HUES6 (cell line): ENCODE results near the gene XIRP1.

Source experiments
- H3K27ac ChIP-seq: 2 replicates; pipeline ENCODE4 v1.7.0; 2013; ENCODE audit warnings: low read depth, mild to moderate bottlenecking, low read length, inconsistent platforms
- H3K27me3 ChIP-seq: 2 replicates; pipeline ENCODE4 v1.6.1; 2013; ENCODE audit warnings: low read length; ENCODE audit not compliant: control insufficient read depth, insufficient read depth
- H3K36me3 ChIP-seq: 2 replicates; pipeline ENCODE4 v1.6.1; 2013; ENCODE audit warnings: low read length; ENCODE audit not compliant: control insufficient read depth, insufficient read depth
- H3K4me1 ChIP-seq: 2 replicates; pipeline ENCODE4 v1.6.1; 2013; ENCODE audit warnings: low read length; ENCODE audit not compliant: control insufficient read depth, insufficient read depth
- H3K4me3 ChIP-seq: 2 replicates; pipeline ENCODE4 v1.5.1; 2013; ENCODE audit warnings: low read depth, low read length
- H3K9ac ChIP-seq: one replicate; pipeline ENCODE4 v1.6.1; 2013; ENCODE audit warnings: mild to moderate bottlenecking, low read length
- H3K9me3 ChIP-seq: 2 replicates; pipeline ENCODE4 v1.6.1; 2013; ENCODE audit warnings: low read depth, low read length; ENCODE audit not compliant: control insufficient read depth, insufficient read depth

Gene XIRP1

GRCh38 chr3:39222939-39223338 lies 30.5 kb upstream of the XIRP1 start:
- Histone ChIP-seq H3K36me3 (no peaks in the 10 kb centered on the region), H3K27me3 (no peaks in the 10 kb centered on the region), H3K27ac (no peak overlapping the region), H3K4me1 (no peaks in the 10 kb centered on the region), H3K9me3 (no peaks in the 10 kb centered on the region), H3K9ac (no peak overlapping the region), H3K4me3 (no peak overlapping the region)

- H3K9me3 ChIP-seq: no peaks in the 10 kb centered on the region
- no peak overlapping the region for H3K27ac ChIP-seq
- no peak overlapping the region for H3K9ac ChIP-seq
- no peak overlapping the region for H3K4me3 ChIP-seq
- no peaks in the 10 kb centered on the region for H3K27me3 ChIP-seq
- no peaks in the 10 kb centered on the region for H3K36me3 ChIP-seq
- no peaks in the 10 kb centered on the region for H3K4me1 ChIP-seq
These were observed 30.1 kb upstream of the XIRP1 start for GRCh38 chr3:39222462-39222861.

- Histone ChIP-seq H3K36me3 (no peaks in the 10 kb centered on the region), H3K9ac (no peak overlapping the region), H3K27me3 (no peaks in the 10 kb centered on the region), H3K4me3 (no peak overlapping the region), H3K4me1 (no peaks in the 10 kb centered on the region), H3K27ac (no peak overlapping the region), H3K9me3 (no peaks in the 10 kb centered on the region)
These were observed 28.7 kb upstream of the XIRP1 start for GRCh38 chr3:39221141-39221530.

- no peaks in the 10 kb centered on the region for H3K36me3 ChIP-seq
- H3K9ac ChIP-seq: no peak overlapping the region
- H3K27me3 ChIP-seq: no peaks in the 10 kb centered on the region
- H3K27ac ChIP-seq: no peak overlapping the region
- H3K4me3 ChIP-seq: no peak overlapping the region
- H3K9me3 ChIP-seq: no peaks in the 10 kb centered on the region
- no peaks in the 10 kb centered on the region for H3K4me1 ChIP-seq
These were observed 28.2 kb upstream of the XIRP1 start for GRCh38 chr3:39220407-39221140.

- no peaks in the 10 kb centered on the region for H3K36me3 ChIP-seq
- no peaks in the 10 kb centered on the region for H3K9me3 ChIP-seq
- no peak overlapping the region for H3K4me3 ChIP-seq
- no peak overlapping the region for H3K27ac ChIP-seq
- H3K4me1 ChIP-seq: no peaks in the 10 kb centered on the region
- no peaks in the 10 kb centered on the region for H3K27me3 ChIP-seq
- H3K9ac ChIP-seq: no peak overlapping the region
These were observed 27.3 kb upstream of the XIRP1 start for GRCh38 chr3:39219702-39220101.

- Histone ChIP-seq H3K4me3 (no peak overlapping the region), H3K27ac (no peak overlapping the region), H3K36me3 (no peaks in the 10 kb centered on the region), H3K27me3 (no peaks in the 10 kb centered on the region), H3K9ac (no peak overlapping the region), H3K4me1 (peaks cover 18% of the 10 kb centered on the region), H3K9me3 (no peaks in the 10 kb centered on the region)
These were observed 23.9 kb upstream of the XIRP1 start for GRCh38 chr3:39216176-39216790.

GRCh38 chr3:39213613-39214012 lies 21.2 kb upstream of the XIRP1 start:
- H3K9ac ChIP-seq: no peak overlapping the region
- no peaks in the 10 kb centered on the region for H3K36me3 ChIP-seq
- peaks cover 4% of the 10 kb centered on the region; the same call in 1 of the 2 replicates for H3K9me3 ChIP-seq
- no peaks in the 10 kb centered on the region for H3K27me3 ChIP-seq
- peaks cover 27% of the 10 kb centered on the region for H3K4me1 ChIP-seq
- H3K4me3 ChIP-seq: no peak overlapping the region
- H3K27ac ChIP-seq: no peak overlapping the region; the same call in 1 of the 2 replicates

- no peak overlapping the region for H3K9ac ChIP-seq
- H3K9me3 ChIP-seq: peaks cover 4% of the 10 kb centered on the region; the same call in 1 of the 2 replicates
- no peak overlapping the region for H3K4me3 ChIP-seq
- H3K27ac ChIP-seq: no peak overlapping the region
- no peaks in the 10 kb centered on the region for H3K36me3 ChIP-seq
- H3K4me1 ChIP-seq: peaks cover 35% of the 10 kb centered on the region
- H3K27me3 ChIP-seq: no peaks in the 10 kb centered on the region
These were observed 20.3 kb upstream of the XIRP1 start for GRCh38 chr3:39212665-39213064.

- H3K9ac ChIP-seq: no peak overlapping the region
- H3K27me3 ChIP-seq: no peaks in the 10 kb centered on the region
- no peaks in the 10 kb centered on the region for H3K36me3 ChIP-seq
- peaks cover 36% of the 10 kb centered on the region for H3K4me1 ChIP-seq
- no peak overlapping the region for H3K4me3 ChIP-seq
- H3K27ac ChIP-seq: no peak overlapping the region
- H3K9me3 ChIP-seq: peaks cover 4% of the 10 kb centered on the region; the same call in 1 of the 2 replicates
These were observed 19.1 kb upstream of the XIRP1 start for GRCh38 chr3:39211332-39212130.

- Histone ChIP-seq H3K9me3 (peaks cover 4% of the 10 kb centered on the region; the same call in 1 of the 2 replicates), H3K9ac (no peak overlapping the region), H3K4me1 (peaks cover 36% of the 10 kb centered on the region), H3K27me3 (no peaks in the 10 kb centered on the region), H3K36me3 (no peaks in the 10 kb centered on the region), H3K4me3 (no peak overlapping the region), H3K27ac (no peak overlapping the region)
These were observed 17.7 kb upstream of the XIRP1 start for GRCh38 chr3:39210078-39210477.
